ENCODE measurements around the gene SLC26A4. TPM values are rescaled to one million over a fixed set of nuclear protein-coding genes. Genes with fewer than 3 reads are reported as not detected.

Gene SLC26A4
- total RNA-seq, 1 experiment from 2014 or later, result not detected

GRCh38 chr7:107689553-107689952 lies 28.9 kb downstream of the SLC26A4 start:
- ChIA-PET CTCF (no interaction called here), POLR2A (no interaction called here)
- TF ChIP-seq CTCF (IDR thresholded peaks at IDR 0.05; ENCODE audit: insufficient read depth in 1 of 2, low read depth in 1 of 2, low read length in 1 of 2, severe bottlenecking in 1 of 2, unreplicated experiment in 1 of 2), result no peak
- H3K9me3 ChIP-seq, result no peaks in the 10 kb centered on the region
- H3K27me3 ChIP-seq (replicated peaks; ENCODE audit: control insufficient read depth, insufficient read depth, low read length), result peaks cover 2% of the 10 kb centered on the region; the same call in 1 of the 2 replicates
- H3K4me3 ChIP-seq (ENCODE audit: low read depth, low read length), result no peak overlapping the region
- Mint-ChIP-seq H3K4me3 (ENCODE audit: unreplicated experiment) (no peak overlapping the region), H3K36me3 (ENCODE audit: insufficient read depth, unreplicated experiment) (no peaks in the 10 kb centered on the region), H3K27me3 (ENCODE audit: insufficient read depth, unreplicated experiment) (peaks cover 24% of the 10 kb centered on the region), H3K27ac (ENCODE audit: unreplicated experiment) (no peak overlapping the region), H3K9me3 (ENCODE audit: unreplicated experiment) (no peaks in the 10 kb centered on the region), H3K4me1 (ENCODE audit: low read depth, unreplicated experiment) (no peaks in the 10 kb centered on the region)
- DNase-seq, result no peak
- intact Hi-C loops (cut with micrococcal nuclease; ENCODE audit: unreplicated experiment), result no loop called here
- no peaks in the 10 kb centered on the region for H3K36me3 ChIP-seq (ENCODE audit: control insufficient read depth, insufficient read depth, low read length)
- H3K4me1 ChIP-seq, result no peaks in the 10 kb centered on the region
- no TSS peak for BruUV-seq (replicated peaks)

GRCh38 chr7:107690084-107690483 lies 29.5 kb downstream of the SLC26A4 start:
- DNase-seq, result no peak
- Mint-ChIP-seq H3K9me3 (ENCODE audit: unreplicated experiment) (no peaks in the 10 kb centered on the region), H3K27me3 (ENCODE audit: insufficient read depth, unreplicated experiment) (peaks cover 25% of the 10 kb centered on the region), H3K36me3 (ENCODE audit: insufficient read depth, unreplicated experiment) (no peaks in the 10 kb centered on the region), H3K4me1 (ENCODE audit: low read depth, unreplicated experiment) (no peaks in the 10 kb centered on the region), H3K4me3 (ENCODE audit: unreplicated experiment) (no peak overlapping the region), H3K27ac (ENCODE audit: unreplicated experiment) (no peak overlapping the region)
- intact Hi-C loops (cut with micrococcal nuclease; ENCODE audit: unreplicated experiment), result no loop called here
- no peaks in the 10 kb centered on the region for H3K4me1 ChIP-seq
- POLR2A ChIA-PET, result no interaction called here
- CTCF ChIA-PET, result no interaction called here
- H3K36me3 ChIP-seq (ENCODE audit: control insufficient read depth, insufficient read depth, low read length), result no peaks in the 10 kb centered on the region
- H3K4me3 ChIP-seq (ENCODE audit: low read depth, low read length), result no peak overlapping the region
- TF ChIP-seq CTCF (IDR thresholded peaks at IDR 0.05; ENCODE audit: insufficient read depth in 1 of 2, low read depth in 1 of 2, low read length in 1 of 2, severe bottlenecking in 1 of 2, unreplicated experiment in 1 of 2), result no peak
- H3K9me3 ChIP-seq, result no peaks in the 10 kb centered on the region
- no TSS peak for BruUV-seq (replicated peaks)
- H3K27me3 ChIP-seq (replicated peaks; ENCODE audit: control insufficient read depth, insufficient read depth, low read length), result peaks cover 2% of the 10 kb centered on the region; the same call in 1 of the 2 replicates

GRCh38 chr7:107690611-107691010 lies 30.0 kb downstream of the SLC26A4 start:
- Histone ChIP-seq H3K9me3 (no peaks in the 10 kb centered on the region), H3K36me3 (ENCODE audit: control insufficient read depth, insufficient read depth, low read length) (no peaks in the 10 kb centered on the region), H3K4me3 (ENCODE audit: low read depth, low read length) (no peak overlapping the region), H3K4me1 (no peaks in the 10 kb centered on the region), H3K27me3 (replicated peaks; ENCODE audit: control insufficient read depth, insufficient read depth, low read length) (peaks cover 2% of the 10 kb centered on the region; the same call in 1 of the 2 replicates)
- no TSS peak for BruUV-seq (replicated peaks)
- Mint-ChIP-seq H3K4me3 (ENCODE audit: unreplicated experiment) (no peak overlapping the region), H3K36me3 (ENCODE audit: insufficient read depth, unreplicated experiment) (no peaks in the 10 kb centered on the region), H3K4me1 (ENCODE audit: low read depth, unreplicated experiment) (no peaks in the 10 kb centered on the region), H3K27ac (ENCODE audit: unreplicated experiment) (no peak overlapping the region), H3K27me3 (ENCODE audit: insufficient read depth, unreplicated experiment) (peaks cover 26% of the 10 kb centered on the region), H3K9me3 (ENCODE audit: unreplicated experiment) (no peaks in the 10 kb centered on the region)
- ChIA-PET POLR2A (no interaction called here), CTCF (no interaction called here)
- TF ChIP-seq CTCF (IDR thresholded peaks at IDR 0.05; ENCODE audit: insufficient read depth in 1 of 2, low read depth in 1 of 2, low read length in 1 of 2, severe bottlenecking in 1 of 2, unreplicated experiment in 1 of 2), result no peak
- no peak for DNase-seq
- intact Hi-C loops (cut with micrococcal nuclease; ENCODE audit: unreplicated experiment), result no loop called here

Data from Caco-2 (cell line).